Activated T-cell treated with anti-CD3 and anti-CD28 coated beads, Interleukin-2, amount 50 U/mL, for 72 hours (primary cell): ENCODE measurements around the gene CHURC1. TPM values are rescaled to one million over a fixed set of nuclear protein-coding genes. Genes with fewer than 3 reads are reported as not detected.
A peak's percentile ranks its signal among the peaks of the same experiment; 100 is the strongest.
"Not testable (repeated sequence)": the region's sequence is repeated elsewhere in the genome, so short reads cannot be mapped to it uniquely, and the experiment has no call there.

Experiments
- ATAC-seq, 2 donors: fragments of 150-1000 bp; cut with Tn5 transposase; replicated peaks in 1 of 2; 2 replicates each; pipeline ENCODE4 v1.10.0; 2021; ENCODE audit warnings: moderate library complexity in 2 of 2, mild to moderate bottlenecking in 1 of 2
- DNase-seq, 2 donors: peaks; one replicate each; pipeline ENCODE4 v3.0.0; 2021 to 2022; ENCODE audit warnings: mixed read lengths in 1 of 2
- H3K27ac Mint-ChIP-seq: one replicate; pipeline ENCODE4 v1.8.0; 2022; ENCODE audit warnings: mild to moderate bottlenecking, moderate library complexity, mixed read lengths
- H3K27me3 Mint-ChIP-seq: one replicate; pipeline ENCODE4 v1.8.0; 2022; ENCODE audit warnings: low read depth, mixed read lengths
- H3K36me3 Mint-ChIP-seq, 2 donors: one replicate each; pipeline ENCODE4 v1.8.0; 2022; ENCODE audit warnings: mixed read lengths in 2 of 2, mild to moderate bottlenecking in 1 of 2; ENCODE audit not compliant: insufficient read depth in 2 of 2
- H3K4me1 Mint-ChIP-seq: one replicate; pipeline ENCODE4 v1.8.0; 2022; ENCODE audit warnings: low read depth, mixed read lengths
- H3K4me3 Mint-ChIP-seq, 2 donors: one replicate each; pipeline ENCODE4 v1.8.0; 2022; ENCODE audit warnings: mild to moderate bottlenecking in 2 of 2, mixed read lengths in 2 of 2, moderate library complexity in 2 of 2
- H3K9me3 Mint-ChIP-seq, 2 donors: one replicate each; pipeline ENCODE4 v1.8.0; 2022; ENCODE audit warnings: mixed read lengths in 2 of 2
- total RNA-seq, 2 donors: library from RNA; stranded (reverse); gene quantifications; one replicate each; pipeline ENCODE4 v1.2.3, GENCODE V29; 2022

The CHURC1 gene
- total RNA-seq, 2 donors from 2014 or later: 36.5 to 38.1 TPM

DNA sequence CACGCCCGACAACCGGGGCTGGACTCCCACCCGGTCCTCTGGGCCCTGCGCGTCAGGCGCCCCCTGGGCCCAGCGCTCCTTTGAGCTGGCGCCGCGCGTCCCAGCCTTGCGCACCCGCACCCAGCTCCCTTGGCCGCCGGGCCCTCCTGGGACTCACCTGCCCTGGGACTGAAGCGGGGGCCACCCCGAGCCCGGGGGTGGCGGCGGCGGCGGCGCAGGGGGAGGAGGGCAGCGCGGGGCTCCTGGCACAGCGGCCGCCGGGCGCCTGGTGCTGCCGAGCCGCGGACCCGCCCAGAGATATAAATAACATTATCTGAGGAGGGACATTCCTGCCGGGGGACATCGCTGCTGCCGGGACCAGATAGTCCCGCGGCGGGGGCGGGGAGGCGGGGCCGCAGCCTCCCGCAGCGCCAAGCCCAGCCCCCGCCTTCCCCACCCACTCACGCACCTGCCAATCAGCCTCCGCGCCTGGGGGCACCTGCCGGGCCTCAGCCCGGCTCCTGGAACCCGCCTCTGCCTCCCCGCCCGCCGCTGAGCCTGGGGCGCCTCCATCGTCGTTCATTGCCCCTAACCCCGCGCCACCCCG lies 34.5 kb upstream of the CHURC1 start, which contains the start of gene SPTB:
Gene SPTB, minus strand, starts transcription at position 273 of the 586 bp plus-strand sequence. CDS start 56,813 bp downstream, outside the sequence.
- peaks cover 14% of the 10 kb centered on the region for H3K4me1 Mint-ChIP-seq
- peaks cover 58% of the 10 kb centered on the region for H3K27me3 Mint-ChIP-seq
- H3K36me3 Mint-ChIP-seq: no peaks in the 10 kb centered on the region
- ATAC-seq (peak; percentile 86), DNase-seq (peak; percentile 73 to 77)
- no peaks in the 10 kb centered on the region for H3K9me3 Mint-ChIP-seq
- peak within 1 kb of the TSS; percentile 89 to 91 for H3K4me3 Mint-ChIP-seq
- H3K27ac Mint-ChIP-seq: no peak within 1 kb of the TSS

DNA sequence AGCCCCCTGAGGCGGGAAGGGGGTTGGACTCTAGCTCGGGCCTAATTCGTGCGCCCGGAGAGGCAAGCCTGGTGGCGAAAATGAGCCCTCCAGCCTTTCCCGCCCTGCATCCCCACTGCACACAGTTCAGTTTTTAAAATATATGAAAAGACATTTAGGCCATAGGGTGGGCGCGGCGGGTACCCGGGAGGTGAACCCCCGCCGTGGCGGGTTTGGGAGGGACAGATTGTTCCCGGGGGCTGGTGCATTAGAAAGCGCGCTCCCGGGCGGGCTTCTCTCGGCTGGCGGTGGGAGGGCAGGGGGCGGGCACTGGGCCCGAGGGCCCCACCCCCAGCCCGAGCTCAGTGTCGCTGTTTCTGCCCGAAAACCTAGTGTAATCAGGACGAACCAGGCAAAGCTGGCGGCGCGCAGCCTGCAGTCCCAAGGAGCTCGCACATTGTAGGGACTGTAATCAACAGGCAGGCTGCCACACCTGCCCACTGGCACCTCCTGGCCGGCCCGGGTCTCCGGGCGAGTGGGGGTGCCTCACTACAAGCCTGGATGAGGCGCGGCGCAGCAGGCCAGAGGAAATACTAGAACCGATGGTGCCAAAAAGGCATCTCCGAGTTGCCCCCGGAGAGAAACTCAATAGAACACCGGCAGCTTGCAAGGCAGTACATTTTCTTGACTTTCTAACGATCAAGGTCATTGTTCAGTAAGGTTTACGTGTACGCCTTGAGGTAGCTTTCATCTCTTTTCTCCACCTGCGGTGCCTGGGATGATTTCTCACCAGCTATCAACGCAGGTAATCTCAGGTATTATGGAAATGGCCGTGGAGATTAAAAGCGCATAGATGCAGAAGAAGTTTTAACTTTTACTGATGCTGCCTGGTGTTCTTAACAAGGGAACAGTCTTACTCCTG lies 33.8 kb upstream of the CHURC1 start:
- peaks cover 63% of the 10 kb centered on the region for H3K27me3 Mint-ChIP-seq
- peaks cover 14% of the 10 kb centered on the region for H3K4me1 Mint-ChIP-seq
- H3K27ac Mint-ChIP-seq: no peak overlapping the region
- H3K9me3 Mint-ChIP-seq: no peaks in the 10 kb centered on the region
- no peaks in the 10 kb centered on the region for H3K36me3 Mint-ChIP-seq
- ATAC-seq (peak; percentile 86 to 88), DNase-seq (peak; percentile 63 to 69)
- peak overlapping the region; percentile 89 to 91 for H3K4me3 Mint-ChIP-seq

DNA sequence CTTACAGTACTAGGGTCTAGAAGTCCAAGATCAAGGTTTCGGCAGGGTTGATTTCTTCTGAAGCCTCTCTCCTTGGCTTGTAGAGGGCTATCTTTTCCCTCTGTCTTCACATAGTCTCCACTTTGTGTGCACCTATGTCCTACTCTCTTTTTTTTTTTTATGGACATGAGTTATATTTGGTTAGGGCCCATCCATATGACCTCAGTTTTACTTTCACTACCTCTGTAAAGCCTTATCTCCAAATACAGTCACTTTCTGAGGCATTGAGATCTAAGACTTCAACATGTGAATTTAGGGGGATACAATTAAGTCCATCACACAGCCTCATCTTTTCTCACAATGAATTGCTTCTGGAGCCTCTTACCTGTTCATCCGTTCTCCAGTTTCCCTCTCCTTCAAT lies 28.7 kb upstream of the CHURC1 start:
- DNase-seq: no peak
- Mint-ChIP-seq H3K36me3 (no peaks in the 10 kb centered on the region), H3K27ac (no peak overlapping the region), H3K27me3 (peaks cover 51% of the 10 kb centered on the region), H3K4me1 (peaks cover 12% of the 10 kb centered on the region), H3K9me3 (no peaks in the 10 kb centered on the region), H3K4me3 (no peak overlapping the region)
- ATAC-seq: no peak

DNA sequence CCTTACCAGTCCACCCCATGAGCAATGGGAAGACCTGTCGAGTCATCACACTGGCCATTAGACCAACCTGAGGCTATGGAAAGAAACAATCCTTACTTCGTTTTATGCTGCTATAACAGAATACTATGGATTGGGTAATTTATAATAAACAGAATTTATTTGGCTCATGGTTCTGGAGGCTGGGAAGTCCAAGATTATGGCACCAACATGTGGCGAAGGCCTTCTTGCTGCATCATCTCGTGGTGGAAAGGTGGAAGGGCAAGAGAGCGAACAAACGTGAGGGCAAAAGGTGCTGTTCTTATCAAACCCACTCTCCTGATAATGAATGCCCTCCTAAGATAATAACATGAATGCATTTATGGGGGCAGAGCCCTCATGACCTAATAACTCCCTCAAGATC lies 24.9 kb upstream of the CHURC1 start:
- peaks cover 34% of the 10 kb centered on the region for H3K27me3 Mint-ChIP-seq
- no peaks in the 10 kb centered on the region for H3K36me3 Mint-ChIP-seq
- no peaks in the 10 kb centered on the region for H3K9me3 Mint-ChIP-seq
- no peak for ATAC-seq
- H3K4me1 Mint-ChIP-seq: no peaks in the 10 kb centered on the region
- H3K27ac Mint-ChIP-seq: no peak overlapping the region
- DNase-seq: no peak
- no peak overlapping the region for H3K4me3 Mint-ChIP-seq

DNA sequence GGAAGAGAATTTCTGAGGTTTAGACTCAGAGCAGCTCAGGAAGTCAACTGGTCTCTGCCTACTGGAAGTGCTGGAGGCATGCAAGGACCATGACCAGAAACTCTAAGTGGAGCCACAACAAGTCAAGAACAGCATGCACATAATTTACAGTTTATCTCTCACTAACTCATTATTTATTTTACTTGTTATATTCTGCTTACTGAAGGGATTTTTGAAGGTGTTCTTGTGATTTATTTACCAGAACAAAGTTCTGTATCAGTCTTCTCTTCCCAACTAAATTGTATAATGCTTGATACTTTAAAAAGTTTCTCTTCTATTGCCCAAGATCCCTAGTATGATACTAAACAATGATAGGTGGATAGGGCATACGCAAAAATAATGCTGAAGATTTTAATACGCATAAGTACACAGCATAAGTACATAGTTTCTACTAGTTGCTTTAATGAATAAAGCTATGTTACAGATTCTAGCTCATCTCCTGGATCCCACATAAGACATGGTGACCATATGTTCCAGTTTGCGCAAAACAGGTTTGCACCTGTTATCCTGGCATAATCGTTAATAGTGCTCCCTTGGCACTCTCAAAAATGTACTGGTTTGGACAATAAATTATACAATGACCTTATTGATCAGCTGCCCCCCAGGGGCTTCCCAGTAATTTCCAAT lies 22.9 kb upstream of the CHURC1 start:
- ATAC-seq: no peak
- H3K36me3 Mint-ChIP-seq: no peaks in the 10 kb centered on the region
- peaks cover 20% of the 10 kb centered on the region for H3K27me3 Mint-ChIP-seq
- no peaks in the 10 kb centered on the region for H3K4me1 Mint-ChIP-seq
- H3K27ac Mint-ChIP-seq: no peak overlapping the region
- no peaks in the 10 kb centered on the region for H3K9me3 Mint-ChIP-seq
- no peak overlapping the region for H3K4me3 Mint-ChIP-seq
- no peak for DNase-seq

DNA sequence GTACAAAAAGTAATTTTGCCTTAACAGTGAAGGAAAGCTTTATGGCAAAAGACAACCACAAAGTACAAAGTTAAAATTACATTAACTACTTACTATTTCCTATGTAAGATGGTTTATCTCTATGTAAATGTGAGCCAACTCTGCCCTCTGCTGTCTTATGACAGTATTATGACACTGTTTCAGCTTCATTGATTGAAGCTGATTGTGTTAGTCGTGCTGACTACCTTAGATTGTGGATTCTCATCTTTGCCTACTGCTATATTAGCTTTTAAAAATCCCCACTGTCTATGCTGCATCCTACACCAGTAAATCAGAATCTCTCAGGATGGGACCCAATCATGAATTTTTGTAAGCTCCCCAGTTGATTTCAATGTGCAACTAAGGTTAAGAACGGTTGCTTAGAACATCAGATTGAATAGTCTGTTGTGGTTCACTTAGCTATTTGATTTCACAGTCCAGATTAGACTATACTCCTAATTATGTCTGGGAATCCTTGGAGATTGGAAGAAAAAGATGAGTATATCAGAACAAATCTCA lies 22.3 kb upstream of the CHURC1 start:
- Mint-ChIP-seq H3K27me3 (peaks cover 19% of the 10 kb centered on the region), H3K4me3 (no peak overlapping the region), H3K9me3 (no peaks in the 10 kb centered on the region), H3K36me3 (no peaks in the 10 kb centered on the region), H3K4me1 (no peaks in the 10 kb centered on the region), H3K27ac (no peak overlapping the region)
- ATAC-seq: peak; percentile 76 to 85
- peak; percentile 26 to 39 for DNase-seq

DNA sequence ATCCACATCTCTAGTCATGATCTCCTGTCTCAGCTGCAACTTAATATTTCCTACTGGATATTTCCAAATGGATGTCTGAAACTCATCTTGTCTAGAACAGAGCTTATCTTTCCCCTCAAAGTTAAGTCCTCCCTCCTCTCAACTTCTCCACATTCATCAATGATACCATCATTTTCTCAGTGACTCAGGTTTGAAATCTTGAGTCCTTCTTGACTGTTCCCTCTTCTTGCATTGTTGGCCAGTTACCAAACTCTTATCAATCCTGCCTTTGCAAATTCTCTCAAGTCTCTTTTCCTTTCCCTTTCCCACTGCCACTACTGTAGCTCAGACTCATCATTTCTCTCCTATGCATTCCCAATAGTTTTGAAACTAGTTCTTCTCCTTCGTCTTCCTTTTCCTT lies 14.3 kb upstream of the CHURC1 start:
- Mint-ChIP-seq H3K4me1 (no peaks in the 10 kb centered on the region), H3K36me3 (no peaks in the 10 kb centered on the region), H3K9me3 (no peaks in the 10 kb centered on the region), H3K27me3 (peaks cover 12% of the 10 kb centered on the region), H3K27ac (no peak overlapping the region), H3K4me3 (no peak overlapping the region)
- ATAC-seq (no peak), DNase-seq (no peak)

DNA sequence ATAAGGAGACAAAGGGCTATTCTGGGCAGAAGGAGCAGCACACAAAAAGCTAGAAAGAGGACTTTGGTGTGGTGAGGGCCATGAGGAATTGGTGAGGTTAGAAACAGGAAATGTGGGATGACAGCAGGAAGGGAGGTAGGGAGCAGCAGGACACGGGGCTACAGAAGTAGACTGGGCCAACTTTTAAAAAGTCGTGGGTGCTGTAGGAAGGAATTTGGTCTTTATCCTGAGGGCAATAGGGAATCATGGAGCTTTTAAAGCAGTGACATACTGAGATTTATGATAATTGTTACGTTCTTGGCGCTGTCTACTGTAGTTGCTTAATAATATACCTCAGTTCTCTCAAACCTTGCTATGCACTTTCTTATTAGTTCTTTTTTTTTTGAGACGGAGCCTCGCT lies 8.2 kb upstream of the CHURC1 start:
- DNase-seq: no peak
- no peak overlapping the region for H3K4me3 Mint-ChIP-seq
- no peak for ATAC-seq

DNA sequence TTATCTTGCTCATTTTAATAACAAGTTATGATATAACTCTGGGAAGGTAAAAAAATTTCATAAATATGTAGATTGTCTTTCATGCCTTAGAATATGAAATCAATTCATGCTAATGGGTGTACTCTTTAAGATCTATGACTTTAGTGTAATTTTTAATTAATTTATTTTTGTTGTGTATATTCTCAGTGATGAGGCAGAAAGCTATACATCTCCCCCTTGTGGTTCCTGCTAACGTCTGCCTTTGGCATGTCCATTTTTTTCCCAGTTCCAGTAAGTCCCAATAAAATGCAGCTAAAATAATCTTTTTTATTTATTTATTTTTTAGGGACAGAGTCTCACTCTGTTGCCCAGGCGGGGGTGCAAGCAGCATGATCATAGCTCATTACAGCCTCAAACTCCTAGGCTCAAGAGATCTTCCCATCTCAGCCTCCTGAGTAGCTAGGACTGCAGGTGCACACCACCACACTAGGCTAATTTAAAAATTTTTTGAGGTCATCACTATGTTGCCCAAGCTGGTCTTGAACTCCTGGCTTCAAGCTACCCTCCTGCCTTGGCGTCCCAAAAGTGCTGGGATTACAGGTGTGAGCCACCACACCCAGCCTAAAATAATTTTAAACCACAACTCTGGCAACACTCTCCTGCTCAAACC lies 3.3 kb upstream of the CHURC1 start:
- Mint-ChIP-seq H3K27ac (no peak overlapping the region), H3K4me3 (no peak overlapping the region), H3K9me3 (no peaks in the 10 kb centered on the region), H3K36me3 (peaks cover 0 to 10% of the 10 kb centered on the region in 2 donors), H3K4me1 (peaks cover 17% of the 10 kb centered on the region), H3K27me3 (peaks cover 7% of the 10 kb centered on the region)
- ATAC-seq (no peak), DNase-seq (no peak)

More for the DNA sequence above, 8.2 kb upstream of the CHURC1 start:
- H3K27me3 Mint-ChIP-seq: peaks cover 7% of the 10 kb centered on the region
- no peak overlapping the region for H3K27ac Mint-ChIP-seq
- no peaks in the 10 kb centered on the region for H3K9me3 Mint-ChIP-seq
- H3K4me1 Mint-ChIP-seq: no peaks in the 10 kb centered on the region
- no peaks in the 10 kb centered on the region for H3K36me3 Mint-ChIP-seq

DNA sequence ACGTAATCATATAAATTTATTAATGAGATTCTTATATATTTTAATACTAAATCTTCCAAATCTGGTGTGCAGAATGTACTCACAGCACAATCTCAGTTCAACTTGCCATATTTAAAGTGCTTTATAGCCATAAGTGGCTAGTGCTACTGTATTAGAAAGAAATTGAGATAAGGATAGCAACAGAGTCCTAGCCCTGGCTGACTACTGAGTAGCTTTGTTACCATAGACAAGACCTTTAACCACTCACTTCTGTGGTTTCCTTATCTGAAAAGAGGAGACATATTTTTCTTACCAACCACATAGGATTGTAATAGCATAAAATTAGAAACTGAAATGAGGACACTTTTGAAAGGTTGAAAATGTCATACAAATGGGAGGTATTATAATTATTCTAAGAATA lies 2.0 kb upstream of the CHURC1 start:
- Mint-ChIP-seq H3K27me3 (no peaks in the 10 kb centered on the region), H3K36me3 (peaks cover 0 to 12% of the 10 kb centered on the region in 2 donors), H3K4me3 (no peak overlapping the region), H3K27ac (no peak overlapping the region), H3K9me3 (no peaks in the 10 kb centered on the region), H3K4me1 (peaks cover 29% of the 10 kb centered on the region)
- no peak for DNase-seq
- ATAC-seq: no peak

DNA sequence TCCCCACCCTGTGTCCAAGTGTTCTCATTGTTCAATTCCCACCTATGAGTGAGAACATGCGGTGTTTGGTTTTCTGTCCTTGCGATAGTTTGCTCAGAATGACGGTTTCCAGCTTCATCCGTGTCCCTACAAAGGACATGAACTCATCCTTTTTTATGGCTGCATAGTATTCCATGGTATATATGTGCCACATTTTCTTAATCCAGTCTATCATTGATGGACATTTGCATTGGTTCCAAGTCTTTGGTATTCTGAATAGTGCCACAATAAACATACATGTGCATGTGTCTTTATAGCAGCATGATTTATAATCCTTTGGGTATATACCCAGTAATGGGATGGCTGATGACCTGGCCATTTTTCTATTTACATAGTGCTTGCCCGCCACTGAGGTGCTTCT lies 778 bp upstream of the CHURC1 start:
- Mint-ChIP-seq H3K4me1 (peaks cover 41% of the 10 kb centered on the region), H3K27ac (peak overlapping the region; percentile 96), H3K36me3 (peaks cover 0 to 16% of the 10 kb centered on the region in 2 donors), H3K4me3 (peak overlapping the region; percentile 90 to 97)
- H3K27me3 Mint-ChIP-seq, H3K9me3 Mint-ChIP-seq, ATAC-seq, DNase-seq: not testable (repeated sequence)

DNA sequence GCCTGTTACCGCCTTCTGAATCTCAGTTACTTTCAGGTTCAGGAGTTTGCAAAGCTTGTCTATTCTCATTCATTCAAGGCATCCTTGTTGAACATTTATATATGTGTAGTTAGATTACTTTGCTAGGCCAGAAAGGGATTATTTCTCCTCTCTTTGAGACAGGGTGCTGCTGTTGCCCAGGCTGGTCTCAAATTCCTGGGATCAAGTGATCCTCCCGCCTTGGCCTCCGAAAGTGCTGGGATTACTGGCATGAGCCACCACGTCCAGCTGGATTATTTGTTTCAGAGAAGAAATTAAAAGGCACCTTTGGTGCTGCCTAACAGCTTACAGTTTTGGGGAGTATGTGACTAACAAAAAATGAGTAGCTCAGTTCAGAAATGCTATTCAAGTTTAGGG lies 772 bp downstream of the CHURC1 start:
- H3K9me3 Mint-ChIP-seq: no peaks in the 10 kb centered on the region
- H3K36me3 Mint-ChIP-seq: peaks cover 0 to 16% of the 10 kb centered on the region in 2 donors
- peak overlapping the region; percentile 90 to 97 for H3K4me3 Mint-ChIP-seq
- H3K27me3 Mint-ChIP-seq: no peaks in the 10 kb centered on the region
- DNase-seq (no peak), ATAC-seq (no peak)
- peak overlapping the region; percentile 96 for H3K27ac Mint-ChIP-seq
- peaks cover 54% of the 10 kb centered on the region for H3K4me1 Mint-ChIP-seq
